HUES6 (cell line): ENCODE measurements around the gene RHOD.

Experiments
- H3K27ac ChIP-seq: 2 replicates; pipeline ENCODE4 v1.7.0; 2013; ENCODE audit warnings: low read depth, mild to moderate bottlenecking, low read length, inconsistent platforms
- H3K27me3 ChIP-seq: 2 replicates; pipeline ENCODE4 v1.6.1; 2013; ENCODE audit warnings: low read length; ENCODE audit not compliant: control insufficient read depth, insufficient read depth
- H3K36me3 ChIP-seq: 2 replicates; pipeline ENCODE4 v1.6.1; 2013; ENCODE audit warnings: low read length; ENCODE audit not compliant: control insufficient read depth, insufficient read depth
- H3K4me1 ChIP-seq: 2 replicates; pipeline ENCODE4 v1.6.1; 2013; ENCODE audit warnings: low read length; ENCODE audit not compliant: control insufficient read depth, insufficient read depth
- H3K4me3 ChIP-seq: 2 replicates; pipeline ENCODE4 v1.5.1; 2013; ENCODE audit warnings: low read depth, low read length
- H3K9ac ChIP-seq: one replicate; pipeline ENCODE4 v1.6.1; 2013; ENCODE audit warnings: mild to moderate bottlenecking, low read length
- H3K9me3 ChIP-seq: 2 replicates; pipeline ENCODE4 v1.6.1; 2013; ENCODE audit warnings: low read depth, low read length; ENCODE audit not compliant: control insufficient read depth, insufficient read depth

The RHOD gene

DNA sequence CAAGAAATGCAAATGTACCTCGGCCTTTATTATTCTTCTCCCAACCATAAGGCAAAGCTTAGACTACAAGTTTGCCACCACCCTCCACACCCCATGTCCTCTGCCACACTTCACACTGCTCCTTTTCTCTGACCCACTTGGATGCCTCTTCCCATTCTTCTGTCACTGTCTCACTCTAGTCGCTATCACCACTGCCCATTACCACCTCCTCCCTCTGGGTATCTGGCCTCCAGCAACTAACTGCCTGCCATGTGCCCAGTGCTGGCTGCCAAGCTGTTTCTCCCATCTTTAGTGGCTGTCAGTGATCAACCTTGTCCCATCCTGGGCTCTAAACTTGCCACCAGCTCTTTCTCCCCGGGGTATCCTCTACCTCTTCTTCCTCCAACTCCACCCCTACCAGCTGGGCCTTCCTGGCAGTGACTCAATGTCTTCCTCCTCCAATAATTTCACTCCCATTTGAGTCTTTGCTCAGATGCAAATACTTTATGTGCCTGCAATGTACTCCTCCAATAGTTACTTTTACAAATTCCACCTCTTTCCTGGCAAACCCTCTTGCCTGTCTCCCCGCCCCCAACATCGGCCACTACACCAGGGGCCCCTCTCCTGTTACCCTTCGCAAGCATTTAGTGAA lies 42.3 kb downstream of the RHOD start:
- Histone ChIP-seq H3K36me3 (no peaks in the 10 kb centered on the region), H3K27ac (no peak overlapping the region), H3K4me1 (peaks cover 3% of the 10 kb centered on the region; the same call in 1 of the 2 replicates), H3K9ac (no peak overlapping the region), H3K9me3 (no peaks in the 10 kb centered on the region), H3K4me3 (no peak overlapping the region), H3K27me3 (no peaks in the 10 kb centered on the region)

DNA sequence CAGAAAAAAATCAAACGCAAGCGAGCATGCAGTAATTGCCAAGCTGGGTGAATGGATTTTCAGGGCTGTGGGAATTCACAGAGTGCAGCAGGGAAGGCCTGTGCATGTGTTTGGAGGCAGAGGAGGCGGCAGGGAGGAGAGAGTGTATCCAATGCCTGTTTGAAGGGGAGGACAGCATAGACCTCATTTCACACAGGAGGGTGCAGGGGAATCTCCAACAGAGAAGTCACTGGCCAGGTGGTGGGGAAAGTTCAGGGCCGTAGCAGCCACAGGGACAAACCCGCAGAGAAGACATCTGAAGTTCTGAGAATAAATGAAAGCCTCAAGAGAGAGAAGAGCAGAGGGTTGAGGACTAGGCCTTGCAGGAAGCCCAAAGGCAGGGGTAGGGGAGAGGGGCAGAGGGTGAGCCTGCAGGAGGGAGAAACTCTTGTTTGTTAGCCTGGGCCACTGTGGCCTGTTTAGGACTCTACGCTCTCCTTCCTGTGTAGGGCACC lies 43.2 kb downstream of the RHOD start:
- Histone ChIP-seq H3K9me3 (no peaks in the 10 kb centered on the region), H3K4me3 (no peak overlapping the region), H3K36me3 (no peaks in the 10 kb centered on the region), H3K27ac (no peak overlapping the region), H3K4me1 (peaks cover 3% of the 10 kb centered on the region; the same call in 1 of the 2 replicates), H3K27me3 (no peaks in the 10 kb centered on the region), H3K9ac (no peak overlapping the region)

- Histone ChIP-seq H3K9ac (no peak overlapping the region), H3K36me3 (no peaks in the 10 kb centered on the region), H3K9me3 (no peaks in the 10 kb centered on the region), H3K27ac (no peak overlapping the region), H3K4me1 (no peaks in the 10 kb centered on the region; the same call in 1 of the 2 replicates), H3K4me3 (no peak overlapping the region), H3K27me3 (no peaks in the 10 kb centered on the region)
Measured at GRCh38 chr11:67102664-67103063, 46.0 kb downstream of the RHOD start.

GRCh38 chr11:67105964-67106363 lies 49.3 kb downstream of the RHOD start:
- Histone ChIP-seq H3K4me1 (no peaks in the 10 kb centered on the region; the same call in 1 of the 2 replicates), H3K4me3 (no peak overlapping the region), H3K27me3 (no peaks in the 10 kb centered on the region), H3K36me3 (no peaks in the 10 kb centered on the region), H3K27ac (no peak overlapping the region), H3K9ac (no peak overlapping the region), H3K9me3 (no peaks in the 10 kb centered on the region)

DNA sequence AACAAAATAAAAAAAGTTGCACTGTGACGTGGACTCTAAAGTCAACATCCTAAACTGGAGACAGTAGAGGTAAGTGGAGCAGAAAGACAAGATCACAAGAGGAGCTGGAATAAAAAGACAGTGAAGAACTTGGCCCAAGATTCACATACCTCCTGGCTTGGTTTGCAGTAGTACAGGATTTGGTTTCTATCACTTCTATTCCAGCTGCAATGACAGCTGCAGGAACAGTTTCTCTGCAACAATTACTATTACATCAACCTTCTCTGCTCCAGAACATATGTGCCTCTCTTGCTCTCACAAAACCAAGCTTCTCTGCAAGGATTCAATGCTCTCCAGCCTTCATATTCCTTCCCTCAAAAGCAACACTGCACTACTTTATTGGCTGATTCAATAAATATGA lies 54.6 kb downstream of the RHOD start:
- Histone ChIP-seq H3K36me3 (no peaks in the 10 kb centered on the region), H3K27me3 (no peaks in the 10 kb centered on the region), H3K9ac (no peak overlapping the region), H3K4me1 (peaks cover 12% of the 10 kb centered on the region), H3K27ac (no peak overlapping the region), H3K9me3 (no peaks in the 10 kb centered on the region), H3K4me3 (no peak overlapping the region)

GRCh38 chr11:67113231-67113721 lies 56.6 kb downstream of the RHOD start:
- Histone ChIP-seq H3K9ac (no peak overlapping the region), H3K36me3 (no peaks in the 10 kb centered on the region), H3K27ac (no peak overlapping the region), H3K9me3 (no peaks in the 10 kb centered on the region), H3K4me1 (peaks cover 24% of the 10 kb centered on the region), H3K4me3 (no peak overlapping the region), H3K27me3 (no peaks in the 10 kb centered on the region)

DNA sequence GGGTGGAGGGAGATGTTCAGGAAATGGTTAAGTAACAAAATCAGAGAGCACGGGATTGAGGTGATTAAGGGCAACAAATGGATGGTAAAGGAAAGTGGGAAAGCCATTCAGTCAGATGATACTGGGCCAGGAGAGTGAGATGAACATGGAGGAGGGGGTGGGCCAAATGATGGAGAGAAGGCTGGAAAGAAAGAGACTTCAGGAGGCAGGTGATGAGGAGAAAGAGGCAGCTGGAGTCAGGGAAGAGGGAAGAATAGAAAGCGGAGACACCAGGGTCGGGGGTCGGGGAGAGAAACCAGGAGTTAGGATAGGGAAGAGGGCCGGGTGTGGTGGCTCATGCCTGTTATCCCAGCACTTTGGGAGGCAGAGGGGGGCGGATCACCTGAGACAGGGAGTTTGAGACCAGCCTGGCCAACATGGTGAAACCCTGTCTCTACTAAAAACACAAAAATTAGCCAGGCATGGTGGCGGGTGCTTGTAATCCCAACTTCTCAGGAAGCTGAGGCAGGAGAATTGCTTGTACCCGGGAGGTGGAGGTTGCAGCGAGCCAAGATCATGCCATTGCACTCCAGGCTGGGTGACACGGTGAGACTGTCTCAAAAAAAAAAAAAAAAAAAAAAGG lies 57.7 kb downstream of the RHOD start:
- no peak overlapping the region for H3K9ac ChIP-seq
- H3K4me3 ChIP-seq: no peak overlapping the region
- H3K36me3 ChIP-seq: no peaks in the 10 kb centered on the region
- H3K27me3 ChIP-seq: no peaks in the 10 kb centered on the region
- peaks cover 24% of the 10 kb centered on the region for H3K4me1 ChIP-seq
- H3K27ac ChIP-seq: no peak overlapping the region
- H3K9me3 ChIP-seq: no peaks in the 10 kb centered on the region

DNA sequence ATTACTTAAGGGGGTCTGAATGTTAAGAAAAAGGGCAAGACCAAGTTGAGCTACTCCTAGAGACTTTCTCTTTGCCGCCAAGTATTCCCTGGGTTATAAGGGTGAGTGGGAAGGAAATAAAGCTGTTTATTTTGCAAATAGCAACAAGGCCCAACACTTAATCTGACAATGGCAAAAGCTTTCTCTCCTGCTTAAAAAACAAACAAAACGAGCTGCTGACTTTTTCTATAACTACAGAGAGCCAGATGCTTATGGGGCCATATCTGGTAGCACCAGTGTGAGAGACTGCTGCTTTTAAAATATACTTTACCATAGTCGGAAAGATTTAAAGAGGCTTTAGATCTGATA lies 60.1 kb downstream of the RHOD start:
- H3K27ac ChIP-seq: no peak overlapping the region
- H3K4me1 ChIP-seq: peaks cover 25% of the 10 kb centered on the region
- H3K9ac ChIP-seq: no peak overlapping the region
- no peaks in the 10 kb centered on the region for H3K9me3 ChIP-seq
- no peaks in the 10 kb centered on the region for H3K36me3 ChIP-seq
- 0 out of 2 replicates have a peak overlapping the region, but pooled peaks have one; percentile 65 for H3K4me3 ChIP-seq
- H3K27me3 ChIP-seq: no peaks in the 10 kb centered on the region

DNA sequence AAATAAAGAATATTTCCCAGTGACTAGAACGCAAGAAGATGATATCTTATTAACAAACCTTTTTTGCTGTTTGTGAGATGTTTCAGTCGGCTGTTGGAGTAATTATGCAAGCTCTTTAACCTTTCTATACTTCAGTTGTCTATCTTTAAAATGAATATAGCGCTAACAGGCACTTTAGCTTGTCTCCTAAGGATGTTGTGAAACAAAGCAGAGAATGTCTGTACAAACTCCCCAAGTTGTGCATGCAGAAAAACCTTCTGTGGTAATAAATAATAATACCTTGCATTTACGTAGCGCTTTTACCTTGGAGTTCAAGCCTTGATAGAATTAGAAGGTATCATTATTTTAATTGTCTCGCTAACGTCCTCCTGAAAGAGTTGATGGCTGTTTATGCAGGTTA lies 60.5 kb downstream of the RHOD start:
- Histone ChIP-seq H3K9me3 (no peaks in the 10 kb centered on the region), H3K27me3 (no peaks in the 10 kb centered on the region), H3K9ac (peak overlapping the region; percentile 93), H3K27ac (no peak overlapping the region), H3K4me3 (peak overlapping the region; percentile 65), H3K36me3 (no peaks in the 10 kb centered on the region), H3K4me1 (peaks cover 27% of the 10 kb centered on the region)

GRCh38 chr11:67117672-67118180 lies 61.1 kb downstream of the RHOD start:
- Histone ChIP-seq H3K9me3 (no peaks in the 10 kb centered on the region), H3K9ac (peak overlapping the region; percentile 93), H3K27ac (no peak overlapping the region), H3K4me1 (peaks cover 27% of the 10 kb centered on the region), H3K4me3 (peak overlapping the region; percentile 65), H3K36me3 (no peaks in the 10 kb centered on the region), H3K27me3 (no peaks in the 10 kb centered on the region)

- Histone ChIP-seq H3K9me3 (no peaks in the 10 kb centered on the region), H3K27ac (peak overlapping the region; percentile 69; the same call in 1 of the 2 replicates), H3K4me1 (peaks cover 24% of the 10 kb centered on the region), H3K9ac (peak overlapping the region; percentile 93), H3K27me3 (no peaks in the 10 kb centered on the region), H3K4me3 (peak overlapping the region; percentile 65), H3K36me3 (peaks cover 1% of the 10 kb centered on the region; the same call in 1 of the 2 replicates)
Measured at GRCh38 chr11:67118181-67118766, 61.6 kb downstream of the RHOD start.
